WTC11 (cell line): Measurements from ENCODE around the gene RBM45.

Source experiments
- CREB1 ChIP-seq: sonication (generic); formaldehyde crosslinking; IDR thresholded peaks from 2 replicates; pipeline ENCODE4 v1.8.0; 2023; ENCODE audit warnings: mild to moderate bottlenecking, missing genetic modification reagents
- CTCF ChIP-seq: fragments of 200-600 bp; IDR thresholded peaks from 2 replicates; pipeline ENCODE4 v1.8.0; 2022; ENCODE audit warnings: antibody characterized with exemption
- ESRRA ChIP-seq: sonication (generic); formaldehyde crosslinking; IDR thresholded peaks from 2 replicates; pipeline ENCODE4 v1.8.1; 2022; ENCODE audit warnings: mild to moderate bottlenecking, missing genetic modification reagents, borderline replicate concordance
- FOXJ3 ChIP-seq: sonication (generic); formaldehyde crosslinking; IDR thresholded peaks from 2 replicates; pipeline ENCODE4 v1.9.0; 2021; ENCODE audit warnings: missing genetic modification reagents, mild to moderate bottlenecking, borderline replicate concordance
- IRF2 ChIP-seq: sonication (generic); formaldehyde crosslinking; IDR thresholded peaks from 2 replicates; pipeline ENCODE4 v1.8.0; 2022; ENCODE audit warnings: low read depth, missing genetic modification reagents, borderline replicate concordance
- NR2C2 ChIP-seq: sonication (generic); formaldehyde crosslinking; IDR thresholded peaks from 2 replicates; pipeline ENCODE4 v1.8.0; 2022; ENCODE audit warnings: mild to moderate bottlenecking, missing genetic modification reagents
- NR3C1 ChIP-seq: sonication (generic); formaldehyde crosslinking; conservative IDR thresholded peaks from 2 replicates; pipeline ENCODE4 v1.8.1; 2023; ENCODE audit warnings: low read depth, mild to moderate bottlenecking, missing genetic modification reagents
- ZNF219 ChIP-seq: sonication (generic); formaldehyde crosslinking; IDR thresholded peaks from 2 replicates; pipeline ENCODE4 v1.8.0; 2023; ENCODE audit warnings: missing genetic modification reagents, mild to moderate bottlenecking, borderline replicate concordance
- ZNF416 ChIP-seq: fragments of 250-450 bp; sonication (Bioruptor Pico); IDR thresholded peaks from 2 replicates; pipeline ENCODE4 v1.9.0; 2021; ENCODE audit warnings: mild to moderate bottlenecking, inconsistent platforms
- TF ChIP-seq, protein P1 (sequence below): sonication (generic); formaldehyde crosslinking; IDR thresholded peaks from 2 replicates; pipeline ENCODE4 v1.8.1; 2023; ENCODE audit warnings: mild to moderate bottlenecking, missing genetic modification reagents, moderate library complexity
- TF ChIP-seq, protein P2 (sequence below): sonication (generic); formaldehyde crosslinking; IDR thresholded peaks from 2 replicates; pipeline ENCODE4 v1.8.1; 2022; ENCODE audit warnings: low read depth, missing genetic modification reagents, borderline replicate concordance

GRCh38 chr2:178074123-178075005, 37.9 kb upstream of the RBM45 start:
- TF ChIP-seq CREB1 (no peak), CTCF (no peak), IRF2 (CRISPR knock-in tag) (no peak), FOXJ3 (no peak), ZNF219 (no peak), NR2C2 (no peak), ZNF416 (no peak), NR3C1 (CRISPR knock-in tag) (no peak), ESRRA (no peak)
- TF ChIP-seq, protein P1, sequence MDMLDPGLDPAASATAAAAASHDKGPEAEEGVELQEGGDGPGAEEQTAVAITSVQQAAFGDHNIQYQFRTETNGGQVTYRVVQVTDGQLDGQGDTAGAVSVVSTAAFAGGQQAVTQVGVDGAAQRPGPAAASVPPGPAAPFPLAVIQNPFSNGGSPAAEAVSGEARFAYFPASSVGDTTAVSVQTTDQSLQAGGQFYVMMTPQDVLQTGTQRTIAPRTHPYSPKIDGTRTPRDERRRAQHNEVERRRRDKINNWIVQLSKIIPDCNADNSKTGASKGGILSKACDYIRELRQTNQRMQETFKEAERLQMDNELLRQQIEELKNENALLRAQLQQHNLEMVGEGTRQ (CRISPR knock-in tag), result no peak
- TF ChIP-seq, protein P2, sequence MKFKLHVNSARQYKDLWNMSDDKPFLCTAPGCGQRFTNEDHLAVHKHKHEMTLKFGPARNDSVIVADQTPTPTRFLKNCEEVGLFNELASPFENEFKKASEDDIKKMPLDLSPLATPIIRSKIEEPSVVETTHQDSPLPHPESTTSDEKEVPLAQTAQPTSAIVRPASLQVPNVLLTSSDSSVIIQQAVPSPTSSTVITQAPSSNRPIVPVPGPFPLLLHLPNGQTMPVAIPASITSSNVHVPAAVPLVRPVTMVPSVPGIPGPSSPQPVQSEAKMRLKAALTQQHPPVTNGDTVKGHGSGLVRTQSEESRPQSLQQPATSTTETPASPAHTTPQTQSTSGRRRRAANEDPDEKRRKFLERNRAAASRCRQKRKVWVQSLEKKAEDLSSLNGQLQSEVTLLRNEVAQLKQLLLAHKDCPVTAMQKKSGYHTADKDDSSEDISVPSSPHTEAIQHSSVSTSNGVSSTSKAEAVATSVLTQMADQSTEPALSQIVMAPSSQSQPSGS, result no peak
